ENCODE results near the gene ENTPD7. TPM values are rescaled to one million over a fixed set of nuclear protein-coding genes. Genes with fewer than 3 reads are reported as not detected.

ENTPD7 gene
- total and polyA plus RNA-seq, 2 of the 8 experiments (the other 6 are each of a cell fraction or from before 2014, with no cell fraction given) = 5.0 to 15.6 TPM

- no peak for TF ChIP-seq TEAD4 (IDR thresholded peaks at IDR 0.05; ENCODE audit: low read depth, low read length)
- no peak for TF ChIP-seq TBP (IDR thresholded peaks at IDR 0.05; ENCODE audit: low read depth, low read length)
These were observed 89.6 kb downstream of the ENTPD7 start (continued) for GRCh38 chr10:99748823-99749451.
